Muscle layer of duodenum (tissue), 2 donors: ENCODE results near the gene PDE4B.

Source experiments
- H3K27ac ChIP-seq: one replicate; pipeline ENCODE4 v1.7.0; 2013; ENCODE audit warnings: mild to moderate bottlenecking, low read length
- H3K27me3 ChIP-seq: one replicate; pipeline ENCODE4 v1.7.0; 2013; ENCODE audit warnings: low read depth, mild to moderate bottlenecking, control low read depth, low read length
- H3K36me3 ChIP-seq, 2 donors: one replicate each; pipeline ENCODE4 v1.7.0; 2013; ENCODE audit warnings: low read length in 2 of 2, control low read depth in 1 of 2, mild to moderate bottlenecking in 1 of 2; ENCODE audit not compliant: insufficient read depth in 2 of 2, control insufficient read depth in 1 of 2
- H3K4me1 ChIP-seq, 2 donors: one replicate each; pipeline ENCODE4 v1.7.0; 2013; ENCODE audit warnings: low read length in 2 of 2, mild to moderate bottlenecking in 2 of 2, control low read depth in 1 of 2, moderate library complexity in 1 of 2; ENCODE audit not compliant: insufficient read depth in 2 of 2, control insufficient read depth in 1 of 2
- H3K4me3 ChIP-seq, 2 donors: one replicate each; pipeline ENCODE4 v1.7.0; 2013; ENCODE audit warnings: low read length in 2 of 2, low read depth in 1 of 2, mild to moderate bottlenecking in 1 of 2
- H3K9me3 ChIP-seq, 2 donors: one replicate each; pipeline ENCODE4 v1.7.0; 2013; ENCODE audit warnings: low read length in 2 of 2, control low read depth in 1 of 2, mild to moderate bottlenecking in 1 of 2; ENCODE audit not compliant: control insufficient read depth in 1 of 2
- donor health status: healthy.

Gene PDE4B

GRCh38 chr1:65924471-65924870, 131.8 kb downstream of the PDE4B start:
- Histone ChIP-seq H3K9me3 (peaks cover 0 to 3% of the 10 kb centered on the region in 2 donors), H3K27me3 (no peaks in the 10 kb centered on the region), H3K4me3 (no peak overlapping the region), H3K4me1 (no peaks in the 10 kb centered on the region), H3K27ac (no peak overlapping the region), H3K36me3 (no peaks in the 10 kb centered on the region)

DNA sequence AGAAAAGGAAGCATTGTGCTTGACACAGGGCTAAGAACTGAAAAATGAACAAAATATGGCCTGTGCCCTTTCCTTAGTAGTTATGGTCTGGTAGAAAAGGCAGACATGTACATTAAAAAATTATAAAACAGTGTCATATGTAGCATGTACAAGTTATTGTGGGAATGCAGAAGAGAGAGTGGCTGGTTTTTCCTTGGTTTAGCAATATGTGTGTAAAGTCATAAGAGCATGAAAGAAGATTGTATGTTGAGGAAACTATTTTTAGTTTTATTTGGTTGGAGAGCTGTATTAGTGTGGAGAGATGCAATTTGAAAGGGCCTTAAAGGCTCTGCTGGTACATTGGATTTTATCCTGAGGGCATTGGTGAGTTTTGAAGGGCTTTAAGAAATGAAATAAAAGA, 145.8 kb downstream of the PDE4B start:
- no peaks in the 10 kb centered on the region for H3K9me3 ChIP-seq
- no peak overlapping the region for H3K27ac ChIP-seq
- no peak overlapping the region for H3K4me3 ChIP-seq
- no peaks in the 10 kb centered on the region for H3K27me3 ChIP-seq
- H3K36me3 ChIP-seq = no peaks in the 10 kb centered on the region
- no peaks in the 10 kb centered on the region for H3K4me1 ChIP-seq

- Histone ChIP-seq H3K9me3 (no peaks in the 10 kb centered on the region), H3K27ac (no peak overlapping the region), H3K27me3 (no peaks in the 10 kb centered on the region), H3K4me1 (no peaks in the 10 kb centered on the region), H3K4me3 (no peak overlapping the region), H3K36me3 (no peaks in the 10 kb centered on the region)
Observed at GRCh38 chr1:65939191-65939590, 146.5 kb downstream of the PDE4B start.

DNA sequence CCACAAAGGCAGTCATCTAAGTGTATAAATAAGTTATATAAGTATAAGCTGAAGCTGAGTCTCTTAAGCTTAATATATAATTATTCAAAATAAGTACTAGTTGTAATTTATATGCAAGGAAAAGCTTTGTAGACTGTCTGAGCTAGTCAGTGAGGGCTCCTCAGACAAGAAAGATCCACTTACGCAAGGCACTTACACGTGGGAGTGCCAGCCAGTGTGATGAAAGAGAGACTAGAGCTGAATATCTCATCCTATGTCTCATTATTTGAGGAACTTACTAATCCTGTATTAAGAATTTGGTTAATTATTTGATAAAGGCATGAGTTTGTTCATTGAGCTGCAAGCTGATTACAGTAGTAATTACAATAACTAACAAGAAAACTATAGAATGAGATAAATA, 146.9 kb downstream of the PDE4B start:
- Histone ChIP-seq H3K27me3 (no peaks in the 10 kb centered on the region), H3K9me3 (no peaks in the 10 kb centered on the region), H3K4me1 (no peaks in the 10 kb centered on the region), H3K4me3 (no peak overlapping the region), H3K27ac (no peak overlapping the region), H3K36me3 (no peaks in the 10 kb centered on the region)

DNA sequence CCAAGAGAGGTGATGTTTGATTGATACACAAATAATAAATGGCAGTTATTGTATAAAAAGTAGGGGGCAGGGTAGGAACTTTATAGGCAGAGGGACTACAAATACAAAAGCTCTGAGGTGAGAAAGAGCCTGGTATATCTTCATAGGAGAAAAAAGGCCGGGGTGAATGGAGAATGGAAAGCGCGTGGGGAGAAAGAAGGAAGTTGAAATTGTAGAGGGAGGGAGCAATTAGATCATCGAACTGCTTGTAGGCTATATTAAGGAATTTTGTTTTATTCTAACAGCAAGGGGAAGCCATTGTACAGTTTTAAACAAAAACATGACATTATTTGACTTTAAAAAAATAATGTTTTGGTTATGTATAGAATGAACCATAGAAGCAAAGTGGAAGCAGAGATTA, 147.4 kb downstream of the PDE4B start:
- H3K4me3 ChIP-seq = no peak overlapping the region
- H3K36me3 ChIP-seq = no peaks in the 10 kb centered on the region
- H3K4me1 ChIP-seq = no peaks in the 10 kb centered on the region
- no peak overlapping the region for H3K27ac ChIP-seq
- H3K27me3 ChIP-seq = no peaks in the 10 kb centered on the region
- H3K9me3 ChIP-seq = no peaks in the 10 kb centered on the region

GRCh38 chr1:65942476-65942875, 149.8 kb downstream of the PDE4B start:
- H3K4me1 ChIP-seq = no peaks in the 10 kb centered on the region
- H3K9me3 ChIP-seq = no peaks in the 10 kb centered on the region
- no peaks in the 10 kb centered on the region for H3K36me3 ChIP-seq
- no peaks in the 10 kb centered on the region for H3K27me3 ChIP-seq
- no peak overlapping the region for H3K27ac ChIP-seq
- H3K4me3 ChIP-seq = no peak overlapping the region

DNA sequence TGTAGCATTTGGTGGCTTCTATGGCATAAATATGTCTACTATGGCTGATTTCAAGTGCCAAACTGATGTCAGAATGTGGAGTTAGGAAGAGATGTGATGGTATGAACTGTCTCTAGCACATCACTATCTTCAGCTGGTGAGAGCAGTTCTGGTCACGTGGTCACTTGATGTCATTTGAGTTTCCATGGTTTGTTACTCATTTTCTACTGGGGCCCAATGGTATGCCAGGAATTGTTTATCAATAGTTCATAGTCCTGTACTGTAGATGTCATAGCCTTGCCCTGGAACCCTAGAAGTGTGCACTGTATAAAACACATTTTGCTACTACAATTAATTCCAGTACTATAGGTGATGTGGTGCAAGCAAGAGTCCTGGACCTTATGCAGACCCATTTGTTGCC, 153.7 kb downstream of the PDE4B start:
- H3K4me3 ChIP-seq = no peak overlapping the region
- no peaks in the 10 kb centered on the region for H3K27me3 ChIP-seq
- H3K4me1 ChIP-seq = no peaks in the 10 kb centered on the region
- no peaks in the 10 kb centered on the region for H3K36me3 ChIP-seq
- H3K27ac ChIP-seq = no peak overlapping the region
- H3K9me3 ChIP-seq = no peaks in the 10 kb centered on the region

DNA sequence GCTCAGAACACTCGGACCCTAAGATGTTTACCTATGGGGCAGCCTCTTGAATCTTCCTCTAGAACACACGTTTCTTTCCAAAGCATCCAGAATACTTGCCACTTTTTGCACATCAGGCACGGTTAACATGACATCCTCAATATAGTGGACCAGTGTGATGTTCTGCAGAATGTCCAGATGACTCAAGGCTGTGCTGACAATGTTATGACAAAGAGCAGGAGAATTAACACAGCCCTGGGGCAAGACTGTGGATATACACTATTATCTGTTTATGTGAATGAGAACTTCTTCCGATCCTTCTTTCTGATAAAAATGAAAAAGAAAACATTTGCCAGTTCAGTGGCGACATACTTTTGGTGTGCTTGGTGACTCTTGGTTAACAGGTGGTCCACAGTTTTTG, 154.3 kb downstream of the PDE4B start:
- no peaks in the 10 kb centered on the region for H3K9me3 ChIP-seq
- no peak overlapping the region for H3K4me3 ChIP-seq
- no peaks in the 10 kb centered on the region for H3K4me1 ChIP-seq
- no peaks in the 10 kb centered on the region for H3K27me3 ChIP-seq
- no peak overlapping the region for H3K27ac ChIP-seq
- H3K36me3 ChIP-seq = no peaks in the 10 kb centered on the region

DNA sequence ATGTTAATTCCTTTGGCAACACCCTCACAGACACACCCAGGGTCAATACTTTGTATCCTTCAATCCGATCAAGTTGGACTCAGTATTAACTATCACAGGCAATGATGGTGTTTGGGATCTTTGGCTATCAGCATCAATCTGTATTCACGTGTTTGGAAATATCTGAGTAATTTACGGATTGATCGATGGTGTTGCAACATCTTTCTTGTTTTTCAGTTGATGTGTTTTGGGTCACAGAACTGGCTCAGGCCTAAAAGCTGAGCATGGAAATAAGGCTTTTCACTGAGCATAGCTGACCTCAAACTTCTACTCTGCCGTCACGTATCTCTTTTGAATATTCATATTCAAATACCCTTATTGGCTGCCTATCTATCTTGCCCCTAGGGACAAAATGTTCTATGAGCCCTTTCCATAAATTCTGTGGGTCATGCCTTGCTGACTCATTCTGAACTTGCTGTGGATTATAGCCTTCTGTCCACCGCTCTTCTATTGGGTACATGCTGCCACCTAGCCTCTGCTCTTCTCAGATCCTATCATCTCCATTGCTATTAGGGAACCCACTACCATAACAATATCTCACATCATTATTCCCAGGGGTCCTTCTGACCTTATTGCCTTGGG, 156.0 kb downstream of the PDE4B start:
- Histone ChIP-seq H3K4me3 (no peak overlapping the region), H3K36me3 (no peaks in the 10 kb centered on the region), H3K27me3 (no peaks in the 10 kb centered on the region), H3K9me3 (no peaks in the 10 kb centered on the region), H3K4me1 (no peaks in the 10 kb centered on the region), H3K27ac (no peak overlapping the region)

DNA sequence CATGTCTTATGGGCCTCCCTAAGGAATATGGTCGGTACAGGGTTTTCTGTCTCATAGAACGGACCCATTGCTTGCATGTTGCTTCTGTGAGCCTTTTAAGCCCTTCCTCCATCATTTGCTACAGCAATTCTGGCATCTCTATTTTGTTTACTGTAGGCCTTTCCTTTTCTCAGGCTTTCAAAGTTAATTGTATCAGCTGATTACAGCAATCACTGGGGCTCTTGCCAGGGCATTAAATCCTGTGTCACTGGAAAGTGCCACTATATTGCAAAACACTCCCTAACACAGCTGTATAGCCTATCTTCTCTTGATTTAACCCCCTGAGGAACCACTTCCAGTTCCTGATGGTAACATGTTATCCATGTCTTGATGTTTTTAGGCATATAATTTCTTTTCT, 156.5 kb downstream of the PDE4B start:
- Histone ChIP-seq H3K4me1 (no peaks in the 10 kb centered on the region), H3K27ac (no peak overlapping the region), H3K4me3 (no peak overlapping the region), H3K9me3 (no peaks in the 10 kb centered on the region), H3K27me3 (no peaks in the 10 kb centered on the region), H3K36me3 (no peaks in the 10 kb centered on the region)

DNA sequence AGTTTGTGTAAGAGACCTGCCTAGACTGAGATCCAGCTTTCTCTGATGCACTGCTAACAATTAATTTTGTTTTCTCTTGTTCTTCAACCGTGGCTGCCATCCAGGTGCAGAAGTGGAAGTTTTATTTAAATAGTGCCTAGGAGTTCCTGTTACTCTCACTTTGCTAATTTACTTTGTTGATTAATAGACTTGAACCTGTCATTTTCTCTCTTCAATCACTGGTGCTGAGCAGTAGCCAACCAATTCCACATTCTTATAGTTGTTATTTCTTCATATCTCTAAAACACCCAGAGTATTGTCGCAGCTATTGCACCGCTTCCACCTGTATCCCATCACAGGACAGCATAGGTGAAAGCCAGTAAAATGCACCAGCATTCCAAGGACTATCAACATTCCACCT, 157.2 kb downstream of the PDE4B start:
- Histone ChIP-seq H3K27me3 (no peaks in the 10 kb centered on the region), H3K36me3 (no peaks in the 10 kb centered on the region), H3K4me1 (no peaks in the 10 kb centered on the region), H3K27ac (no peak overlapping the region), H3K9me3 (no peaks in the 10 kb centered on the region), H3K4me3 (no peak overlapping the region)

DNA sequence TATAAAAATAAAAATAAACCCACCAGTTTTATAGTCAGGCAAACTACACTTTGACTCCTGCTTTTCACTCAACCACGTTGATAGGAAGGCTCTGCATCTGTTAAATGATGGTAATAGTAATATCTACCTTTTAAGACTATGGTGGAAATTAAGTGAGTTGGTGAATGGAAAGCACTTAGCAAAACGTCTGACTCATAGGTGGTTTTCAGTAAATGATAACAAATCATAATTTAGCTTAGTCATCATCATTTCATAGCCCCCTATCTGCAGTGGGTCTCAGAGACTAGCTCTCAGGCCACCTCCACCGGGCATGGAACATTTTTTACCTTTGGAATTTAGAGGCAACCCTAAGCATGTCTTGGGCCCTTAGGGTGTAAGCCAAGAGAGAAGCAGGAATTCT, 160.0 kb downstream of the PDE4B start:
- Histone ChIP-seq H3K4me3 (no peak overlapping the region), H3K36me3 (no peaks in the 10 kb centered on the region), H3K27ac (no peak overlapping the region), H3K4me1 (no peaks in the 10 kb centered on the region), H3K27me3 (no peaks in the 10 kb centered on the region), H3K9me3 (no peaks in the 10 kb centered on the region)
